ENCODE measurements around the gene SLC2A13.

DNA sequence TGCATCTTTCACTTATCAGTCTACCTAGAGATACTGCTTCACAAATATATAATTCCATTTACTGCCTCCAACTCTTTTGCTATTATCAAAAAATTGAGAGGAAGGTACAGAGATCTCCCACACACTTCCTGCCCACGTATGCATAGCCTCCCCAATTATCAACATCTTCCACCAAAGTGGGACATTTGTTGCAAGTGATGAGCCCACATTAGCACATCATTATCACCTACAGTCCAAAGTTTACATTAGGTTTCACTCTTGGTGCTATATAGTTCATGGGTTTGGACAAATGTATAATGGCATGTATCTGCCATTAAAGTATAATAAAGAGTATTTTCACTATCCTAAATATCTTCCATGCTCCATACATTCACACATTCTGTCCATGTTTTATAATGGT, 66.3 kb downstream of the SLC2A13 start:
- TF ChIP-seq EZH2 (IDR thresholded peaks at IDR 0.05; ENCODE audit: low read length) (no peak), CTCF (optimal IDR thresholded peaks at IDR 0.05 in 1 of 3, IDR thresholded peaks at IDR 0.05 in 1 of 3, conservative IDR thresholded peaks at IDR 0.05 in 1 of 3; ENCODE audit: extremely low read depth in 1 of 3, insufficient read depth in 2 of 3, low read length in 3 of 3) (no peak)

All from keratinocyte (primary cell).